Activated CD4-positive, alpha-beta T cell treated with anti-CD3 and anti-CD28 coated beads for 36 hours (primary cell): ENCODE results near the gene MAK. TPM values are rescaled to one million over a fixed set of nuclear protein-coding genes. Genes with fewer than 3 reads are reported as not detected.
"Not testable (repeated sequence)": the region's sequence is repeated elsewhere in the genome, so short reads cannot be mapped to it uniquely, and the experiment has no call there.

Experiments
- ATAC-seq: fragments of 200-7000 bp; cut with Tn5 transposase; one replicate; pipeline ENCODE4 v1.10.0; 2021; ENCODE audit warnings: mild to moderate bottlenecking, moderate library complexity
- CTCF ChIA-PET: fragments of 350-600 bp; sonication (Branson Sonifier 250); formaldehyde crosslinking; loops from one replicate; lab custom pipeline; 2021; ENCODE audit warnings: antibody characterized with exemption; lab: Charles Lee
- POLR2A ChIA-PET: fragments of 350-600 bp; sonication (Branson Sonifier 250); formaldehyde crosslinking; loops from one replicate; lab custom pipeline; 2021; ENCODE audit warnings: antibody characterized with exemption, inconsistent platforms; lab: Charles Lee
- DNase-seq: peaks from one replicate; pipeline ENCODE4 v3.0.0-alpha.2; 2020
- H3K27ac Mint-ChIP-seq: one replicate; pipeline ENCODE4 v1.8.0; 2021; ENCODE audit warnings: mixed read lengths
- H3K27me3 Mint-ChIP-seq: one replicate; pipeline ENCODE4 v1.8.0; 2021; ENCODE audit warnings: mixed read lengths
- H3K36me3 Mint-ChIP-seq: one replicate; pipeline ENCODE4 v1.8.0; 2021; ENCODE audit warnings: low read depth, mixed read lengths
- H3K4me1 Mint-ChIP-seq: one replicate; pipeline ENCODE4 v1.8.0; 2021; ENCODE audit warnings: mixed read lengths
- H3K4me3 Mint-ChIP-seq: one replicate; pipeline ENCODE4 v1.8.0; 2021; ENCODE audit warnings: mild to moderate bottlenecking, moderate library complexity, mixed read lengths
- H3K9me3 Mint-ChIP-seq: one replicate; pipeline ENCODE4 v1.8.0; 2021; ENCODE audit warnings: low read depth, mixed read lengths
- intact Hi-C, 2 experiments: fragments of 100-400 bp; cut with DNase I in 1 of 2; cut with micrococcal nuclease in 1 of 2; formaldehyde crosslinking; loops; one replicate each; pipeline versions ENCODE4 v1.14.2 to v1.15.1; 2022 to 2024; cut with DNase I, micrococcal nuclease
- total RNA-seq, 2 experiments: library from RNA; stranded (reverse); gene quantifications; one replicate each; pipeline ENCODE4 v1.2.3, GENCODE V29; 2021

MAK gene
- total RNA-seq, 2 experiments from 2014 or later: 0.42 to 0.43 TPM

- H3K4me3 Mint-ChIP-seq: no peak overlapping the region
- POLR2A ChIA-PET: no interaction called here
- H3K36me3 Mint-ChIP-seq: peaks cover 15% of the 10 kb centered on the region
- no peaks in the 10 kb centered on the region for H3K27me3 Mint-ChIP-seq
- DNase-seq: no peak
- H3K4me1 Mint-ChIP-seq: peaks cover 28% of the 10 kb centered on the region
- H3K9me3 Mint-ChIP-seq: no peaks in the 10 kb centered on the region
- no peak overlapping the region for H3K27ac Mint-ChIP-seq
- no peak for ATAC-seq
- intact Hi-C loops: no loop called here
- CTCF ChIA-PET: interaction anchor here (0.6 to 1.7 kb wide), 2 partner anchors 8 to 572 kb away, joined by 4 to 6 read pairs; no protein-coding TSS in a partner anchor
Observed at GRCh38 chr6:10745116-10745515, 93.2 kb downstream of the MAK start.

- ChIA-PET CTCF (interaction anchor here (0.7 to 1.2 kb wide), 2 partner anchors 22 to 34 kb away, joined by 3 to 5 read pairs; no protein-coding TSS in a partner anchor), POLR2A (no interaction called here)
- Mint-ChIP-seq H3K27ac (no peak overlapping the region), H3K9me3 (no peaks in the 10 kb centered on the region), H3K4me1 (peaks cover 12% of the 10 kb centered on the region), H3K27me3 (no peaks in the 10 kb centered on the region), H3K4me3 (no peak overlapping the region), H3K36me3 (peaks cover 5% of the 10 kb centered on the region)
- intact Hi-C loops: no loop called here
- DNase-seq (no peak), ATAC-seq (no peak)
Observed at GRCh38 chr6:10743515-10743914, 94.8 kb downstream of the MAK start.

GRCh38 chr6:10742251-10742650, 96.1 kb downstream of the MAK start:
- ChIA-PET POLR2A (interaction anchor here (0.5 to 0.6 kb wide), 2 partner anchors 47 to 588 kb away, joined by 4 to 5 read pairs; partner anchors contain the start of gene PAK1IP1), CTCF (interaction anchor here (0.8 to 1.4 kb wide), 2 partner anchors 24 to 31 kb away, joined by 3 read pairs; no protein-coding TSS in a partner anchor)
- ATAC-seq: no peak
- intact Hi-C loops: no loop called here
- H3K9me3 Mint-ChIP-seq: no peaks in the 10 kb centered on the region
- no peak overlapping the region for H3K4me3 Mint-ChIP-seq
- no peaks in the 10 kb centered on the region for H3K27me3 Mint-ChIP-seq
- peaks cover 10% of the 10 kb centered on the region for H3K4me1 Mint-ChIP-seq
- DNase-seq: no peak
- peaks cover 4% of the 10 kb centered on the region for H3K36me3 Mint-ChIP-seq
- H3K27ac Mint-ChIP-seq: no peak overlapping the region

GRCh38 chr6:10741643-10742042, 96.7 kb downstream of the MAK start:
- ATAC-seq, H3K4me1 Mint-ChIP-seq, H3K36me3 Mint-ChIP-seq, H3K9me3 Mint-ChIP-seq, H3K27me3 Mint-ChIP-seq, intact Hi-C loops, CTCF ChIA-PET, H3K4me3 Mint-ChIP-seq, H3K27ac Mint-ChIP-seq: not testable (repeated sequence)
- peak; percentile 17 for DNase-seq
- POLR2A ChIA-PET: interaction anchor here (0.5 kb wide), 1 partner anchor 47 kb away, joined by 5 read pairs; the partner anchor contains the start of gene PAK1IP1

GRCh38 chr6:10740061-10740460, 98.3 kb downstream of the MAK start:
- peaks cover 3% of the 10 kb centered on the region for H3K36me3 Mint-ChIP-seq
- no peak for ATAC-seq
- ChIA-PET POLR2A (no interaction called here), CTCF (no interaction called here)
- H3K9me3 Mint-ChIP-seq: no peaks in the 10 kb centered on the region
- no peak for DNase-seq
- no peak overlapping the region for H3K27ac Mint-ChIP-seq
- intact Hi-C loops: no loop called here
- no peaks in the 10 kb centered on the region for H3K4me1 Mint-ChIP-seq
- H3K4me3 Mint-ChIP-seq: no peak overlapping the region
- no peaks in the 10 kb centered on the region for H3K27me3 Mint-ChIP-seq

GRCh38 chr6:10736731-10737130, 101.6 kb downstream of the MAK start:
- CTCF ChIA-PET: interaction anchor here (0.5 to 1.1 kb wide), 3 partner anchors 9 to 64 kb away, joined by 3 to 4 read pairs (median 3); no protein-coding TSS in a partner anchor
- H3K27me3 Mint-ChIP-seq: no peaks in the 10 kb centered on the region
- H3K4me3 Mint-ChIP-seq: no peak overlapping the region
- H3K4me1 Mint-ChIP-seq: no peaks in the 10 kb centered on the region
- no peak overlapping the region for H3K27ac Mint-ChIP-seq
- POLR2A ChIA-PET: no interaction called here
- H3K9me3 Mint-ChIP-seq: no peaks in the 10 kb centered on the region
- ATAC-seq (no peak), DNase-seq (no peak)
- intact Hi-C loops: no loop called here
- H3K36me3 Mint-ChIP-seq: peaks cover 16% of the 10 kb centered on the region

GRCh38 chr6:10733863-10734262, 104.5 kb downstream of the MAK start:
- Mint-ChIP-seq H3K9me3 (no peaks in the 10 kb centered on the region), H3K36me3 (peaks cover 19% of the 10 kb centered on the region), H3K27me3 (no peaks in the 10 kb centered on the region), H3K27ac (no peak overlapping the region), H3K4me1 (no peaks in the 10 kb centered on the region), H3K4me3 (no peak overlapping the region)
- DNase-seq (no peak), ATAC-seq (no peak)
- ChIA-PET POLR2A (no interaction called here), CTCF (interaction anchor here (0.9 kb wide), 1 partner anchor 26 kb away, joined by 3 read pairs; no protein-coding TSS in a partner anchor)
- intact Hi-C loops: no loop called here

- no peak overlapping the region for H3K4me3 Mint-ChIP-seq
- H3K27ac Mint-ChIP-seq: no peak overlapping the region
- DNase-seq: no peak
- no peaks in the 10 kb centered on the region for H3K27me3 Mint-ChIP-seq
- ChIA-PET POLR2A (no interaction called here), CTCF (interaction anchor here (0.9 kb wide), 1 partner anchor 26 kb away, joined by 3 read pairs; no protein-coding TSS in a partner anchor)
- ATAC-seq: no peak
- H3K9me3 Mint-ChIP-seq: no peaks in the 10 kb centered on the region
- no peaks in the 10 kb centered on the region for H3K4me1 Mint-ChIP-seq
- peaks cover 24% of the 10 kb centered on the region for H3K36me3 Mint-ChIP-seq
- intact Hi-C loops: no loop called here
Observed at GRCh38 chr6:10733151-10733715, 105.1 kb downstream of the MAK start.

GRCh38 chr6:10730254-10730653, 108.1 kb downstream of the MAK start:
- Mint-ChIP-seq H3K9me3 (no peaks in the 10 kb centered on the region), H3K27ac (no peak overlapping the region), H3K27me3 (no peaks in the 10 kb centered on the region), H3K4me3 (no peak overlapping the region), H3K36me3 (peaks cover 44% of the 10 kb centered on the region), H3K4me1 (peaks cover 7% of the 10 kb centered on the region)
- intact Hi-C loops: no loop called here
- DNase-seq (no peak), ATAC-seq (no peak)
- POLR2A ChIA-PET: no interaction called here
- CTCF ChIA-PET: interaction anchor here (0.9 kb wide), 1 partner anchor 29 kb away, joined by 3 read pairs; no protein-coding TSS in a partner anchor

GRCh38 chr6:10725716-10726115, 112.6 kb downstream of the MAK start:
- peaks cover 32% of the 10 kb centered on the region for H3K36me3 Mint-ChIP-seq
- H3K4me1 Mint-ChIP-seq: peaks cover 37% of the 10 kb centered on the region
- ChIA-PET CTCF (interaction anchor here (0.9 kb wide), 1 partner anchor 76 kb away, joined by 4 read pairs; no protein-coding TSS in a partner anchor), POLR2A (no interaction called here)
- H3K27me3 Mint-ChIP-seq: no peaks in the 10 kb centered on the region
- peak overlapping the region; percentile 71 for H3K27ac Mint-ChIP-seq
- no peak for DNase-seq
- no peak for ATAC-seq
- intact Hi-C loops: no loop called here
- no peak overlapping the region for H3K4me3 Mint-ChIP-seq
- no peaks in the 10 kb centered on the region for H3K9me3 Mint-ChIP-seq

- Mint-ChIP-seq H3K9me3 (no peaks in the 10 kb centered on the region), H3K27ac (peak overlapping the region; percentile 14), H3K4me3 (no peak overlapping the region), H3K4me1 (peaks cover 37% of the 10 kb centered on the region), H3K27me3 (no peaks in the 10 kb centered on the region), H3K36me3 (peaks cover 27% of the 10 kb centered on the region)
- intact Hi-C loops: no loop called here
- ChIA-PET CTCF (interaction anchor here (1.0 to 1.2 kb wide), 2 partner anchors 21 to 35 kb away, joined by 4 to 9 read pairs; no protein-coding TSS in a partner anchor), POLR2A (interaction anchor here (0.6 kb wide), 1 partner anchor 113 kb away, joined by 3 read pairs; the partner anchor contains the start of gene MAK)
- no peak for DNase-seq
- ATAC-seq: no peak
Observed at GRCh38 chr6:10725044-10725443, 113.3 kb downstream of the MAK start.

- no peaks in the 10 kb centered on the region for H3K27me3 Mint-ChIP-seq
- DNase-seq (peak; percentile 18), ATAC-seq (no peak)
- peaks cover 48% of the 10 kb centered on the region for H3K4me1 Mint-ChIP-seq
- peaks cover 27% of the 10 kb centered on the region for H3K36me3 Mint-ChIP-seq
- peak overlapping the region; percentile 92 for H3K4me3 Mint-ChIP-seq
- intact Hi-C loops: loop anchor here (1.0 to 2.0 kb wide), 3 partner anchors 24 to 77 kb away; partner anchors contain the start of genes C6orf52 (in 2 of the 2), PAK1IP1 (in 2 of the 2) and TMEM14B (in 2 of the 2)
- POLR2A ChIA-PET: no interaction called here
- H3K27ac Mint-ChIP-seq: peak overlapping the region; percentile 93
- H3K9me3 Mint-ChIP-seq: peaks cover 4% of the 10 kb centered on the region
- CTCF ChIA-PET: interaction anchor here (0.7 to 1.2 kb wide), 3 partner anchors 15 to 212 kb away, joined by 3 to 9 read pairs (median 3); no protein-coding TSS in a partner anchor
Observed at GRCh38 chr6:10723567-10723881, 114.8 kb downstream of the MAK start.
